Mammary epithelial cell (primary cell): ENCODE results near the gene KLK6.

ENCODE experiments used
- CTCF ChIP-seq, 2 donors: IDR thresholded peaks in 1 of 2; conservative IDR thresholded peaks in 1 of 2; 2 replicates each; pipeline ENCODE4 v1.5.1; 2011 to 2012; ENCODE audit warnings: inconsistent platforms in 2 of 2, low read length in 2 of 2, mild to moderate bottlenecking in 2 of 2, control low read depth in 1 of 2, low read depth in 1 of 2; ENCODE audit not compliant: insufficient read depth in 1 of 2; ENCODE audit errors: extremely low read depth in 1 of 2
- EZH2 ChIP-seq: IDR thresholded peaks from 2 replicates; pipeline ENCODE4 v1.6.1; 2012; ENCODE audit warnings: low read length, inconsistent platforms, borderline replicate concordance

- TF ChIP-seq CTCF (conservative IDR thresholded peaks at IDR 0.05 in 1 of 2, IDR thresholded peaks at IDR 0.05 in 1 of 2; ENCODE audit: extremely low read depth in 1 of 2, insufficient read depth in 1 of 2, low read depth in 1 of 2, low read length in 2 of 2) (no peak), EZH2 (no peak)
Measured at GRCh38 chr19:50944795-50945194, 24.6 kb downstream of the KLK6 start.
